H1 (cell line): ENCODE data around the gene TPPP. TPM values are rescaled to one million over a fixed set of nuclear protein-coding genes. Genes with fewer than 3 reads are reported as not detected.

Experiments
- CTCF ChIA-PET: fragments of 300-600 bp; sonication (Branson Sonifier 250); formaldehyde crosslinking; loops from one replicate; lab custom pipeline; 2021; ENCODE audit not compliant: partially characterized antibody; lab: Charles Lee
- POLR2A ChIA-PET: fragments of 300-600 bp; sonication (Branson Sonifier 250); formaldehyde crosslinking; loops from one replicate; lab custom pipeline; 2021; ENCODE audit warnings: inconsistent platforms; ENCODE audit not compliant: partially characterized antibody; lab: Charles Lee
- DNase-seq, 2 experiments: peaks; one replicate each; pipeline versions ENCODE4 v3.0.0 to v3.0.0-alpha.2; 2010 to 2022; ENCODE audit warnings: low spot score in 2 of 2, low read depth in 1 of 2, mixed read lengths in 1 of 2
- FAIRE-seq: peaks from 2 replicates; lab custom pipeline; 2011; peaks lifted over from hg19 to GRCh38; lab: Jason Lieb, UNC
- H2AFZ ChIP-seq: 2 replicates; pipeline ENCODE4 v1.8.1; 2012; ENCODE audit warnings: low read length, inconsistent platforms
- H2AK5ac ChIP-seq: 2 replicates; pipeline ENCODE4 v1.6.1; 2013; ENCODE audit warnings: low read depth, low read length
- H2BK120ac ChIP-seq: replicated peaks from 2 replicates; pipeline ENCODE3; 2013; ENCODE audit warnings: low read depth, low read length, inconsistent platforms
- H2BK12ac ChIP-seq: 2 replicates; pipeline ENCODE4 v1.6.1; 2013; ENCODE audit warnings: low read depth, low read length
- H2BK15ac ChIP-seq: 2 replicates; pipeline ENCODE4 v1.6.1; 2013; ENCODE audit warnings: low read length
- H2BK20ac ChIP-seq: 2 replicates; pipeline ENCODE4 v1.6.1; 2013; ENCODE audit warnings: low read length
- H2BK5ac ChIP-seq: 2 replicates; pipeline ENCODE4 v1.6.1; 2013; ENCODE audit warnings: low read depth, low read length
- H3K14ac ChIP-seq: 2 replicates; pipeline ENCODE4 v1.6.1; 2013; ENCODE audit warnings: inconsistent platforms; ENCODE audit not compliant: insufficient read length
- H3K18ac ChIP-seq: 2 replicates; pipeline ENCODE4 v1.6.1; 2013; ENCODE audit warnings: low read length; ENCODE audit errors: extremely low read depth
- H3K23ac ChIP-seq: 2 replicates; pipeline ENCODE4 v1.6.1; 2013; ENCODE audit warnings: inconsistent platforms; ENCODE audit not compliant: insufficient read length
- H3K23me2 ChIP-seq: 2 replicates; pipeline ENCODE4 v1.6.1; 2013; ENCODE audit warnings: low read depth, low read length
- H3K27ac ChIP-seq: 2 replicates; pipeline ENCODE4 v1.6.1; 2011; ENCODE audit warnings: low read depth, low read length, inconsistent platforms
- H3K27me3 ChIP-seq, 4 experiments: replicated peaks in 1 of 4; 1 replicate in 1 of 4; 2 replicates in 3 of 4; pipeline versions ENCODE4 v1.6.1 to v1.8.1; 2011 to 2013; ENCODE audit warnings: low read length in 3 of 4, mild to moderate bottlenecking in 3 of 4, inconsistent platforms in 2 of 4, mixed read lengths in 2 of 4, moderate library complexity in 1 of 4; ENCODE audit not compliant: control insufficient read depth in 3 of 4, insufficient read depth in 3 of 4; ENCODE audit errors: extremely low read depth in 1 of 4
- H3K36me3 ChIP-seq, 4 experiments: 2 replicates each; pipeline versions ENCODE4 v1.6.1 to v1.8.1; 2011 to 2013; ENCODE audit warnings: mild to moderate bottlenecking in 4 of 4, low read length in 3 of 4, moderate library complexity in 2 of 4, control low read depth in 1 of 4, inconsistent platforms in 1 of 4; ENCODE audit not compliant: insufficient read depth in 4 of 4, control insufficient read depth in 2 of 4
- H3K4ac ChIP-seq: replicated peaks from 2 replicates; pipeline ENCODE3; 2013; ENCODE audit warnings: low read length, low read depth, mixed read lengths, inconsistent platforms; ENCODE audit not compliant: insufficient read length
- H3K4me1 ChIP-seq, 4 experiments: replicated peaks in 1 of 4; 1 replicate in 1 of 4; 2 replicates in 3 of 4; pipeline versions ENCODE4 v1.6.1 to v1.8.1; 2011 to 2013; ENCODE audit warnings: low read length in 3 of 4, inconsistent platforms in 2 of 4, mixed read lengths in 1 of 4; ENCODE audit not compliant: insufficient read depth in 4 of 4, control insufficient read depth in 3 of 4
- H3K4me2 ChIP-seq, 2 experiments: 2 replicates each; pipeline versions ENCODE4 v1.6.1 to v1.8.1; 2011 to 2013; ENCODE audit warnings: low read depth in 2 of 2, low read length in 2 of 2, control low read depth in 1 of 2, inconsistent platforms in 1 of 2, mild to moderate bottlenecking in 1 of 2; ENCODE audit not compliant: insufficient read depth in 1 of 2
- H3K4me3 ChIP-seq, 4 experiments: fragments of 200-600, 300-600 bp in 1 of 4; sonication (generic), shearing (Covaris generic), sonication (Bioruptor Twin) in 1 of 4; 2 replicates each; pipeline versions ENCODE4 v1.5.1 to v1.8.1; 2011 to 2016; ENCODE audit warnings: low read length in 4 of 4, low read depth in 3 of 4, control low read depth in 2 of 4, inconsistent platforms in 2 of 4, mild to moderate bottlenecking in 2 of 4, mixed read lengths in 1 of 4, moderate library complexity in 1 of 4; ENCODE audit not compliant: insufficient read depth in 2 of 4; ENCODE audit errors: extremely low read depth in 1 of 4
- H3K56ac ChIP-seq: replicated peaks from 2 replicates; pipeline ENCODE3; 2013; ENCODE audit warnings: low read depth, mild to moderate bottlenecking, mixed read lengths, low read length, inconsistent platforms; ENCODE audit not compliant: insufficient read length
- H3K79me1 ChIP-seq: 2 replicates; pipeline ENCODE4 v1.6.1; 2013; ENCODE audit warnings: low read depth, low read length, control low read depth
- H3K79me2 ChIP-seq, 2 experiments: 2 replicates each; pipeline versions ENCODE4 v1.6.1 to v1.8.1; 2012 to 2013; ENCODE audit warnings: low read length in 2 of 2, mild to moderate bottlenecking in 2 of 2, inconsistent platforms in 1 of 2; ENCODE audit not compliant: insufficient read depth in 2 of 2, control insufficient read depth in 1 of 2
- H3K9ac ChIP-seq, 4 experiments: replicated peaks in 1 of 4; 1 replicate in 1 of 4; 2 replicates in 3 of 4; pipeline versions ENCODE4 v1.6.1 to v1.8.1; 2011 to 2013; ENCODE audit warnings: low read depth in 3 of 4, low read length in 3 of 4, control low read depth in 2 of 4, mild to moderate bottlenecking in 2 of 4, moderate library complexity in 2 of 4, inconsistent platforms in 1 of 4; ENCODE audit errors: extremely low read depth in 1 of 4
- H3K9me3 ChIP-seq, 2 experiments: 2 replicates each; pipeline versions ENCODE4 v1.6.1 to v1.8.1; 2012 to 2013; ENCODE audit warnings: mild to moderate bottlenecking in 2 of 2, moderate library complexity in 2 of 2, control low read depth in 1 of 2, inconsistent platforms in 1 of 2, low read depth in 1 of 2, low read length in 1 of 2, mixed read lengths in 1 of 2; ENCODE audit not compliant: insufficient read depth in 2 of 2
- H4K20me1 ChIP-seq, 2 experiments: replicated peaks in 1 of 2; 2 replicates each; pipeline versions ENCODE3 to v1.8.1; 2011 to 2013; ENCODE audit warnings: inconsistent platforms in 2 of 2, low read length in 2 of 2, mild to moderate bottlenecking in 1 of 2; ENCODE audit not compliant: insufficient read depth in 2 of 2, control insufficient read depth in 1 of 2
- H4K5ac ChIP-seq: 2 replicates; pipeline ENCODE4 v1.6.1; 2013; ENCODE audit warnings: low read length, low read depth, mixed read lengths, inconsistent platforms; ENCODE audit not compliant: insufficient read length
- H4K8ac ChIP-seq: 2 replicates; pipeline ENCODE4 v1.8.0; 2013; ENCODE audit warnings: mild to moderate bottlenecking, moderate library complexity, low read length, inconsistent platforms; ENCODE audit not compliant: insufficient read depth; ENCODE audit errors: extremely low read depth
- H4K91ac ChIP-seq: replicated peaks from 2 replicates; pipeline ENCODE3; 2013; ENCODE audit warnings: low read length, mixed read lengths, inconsistent platforms; ENCODE audit not compliant: insufficient read length
- CBX5 ChIP-seq: fragments of 300-800, 300-1000 bp; sonication (generic); IDR thresholded peaks from 2 replicates; pipeline ENCODE4 v1.7.1; 2016; ENCODE audit warnings: antibody characterized with exemption, low read length, low read depth
- CBX8 ChIP-seq: fragments of 300-800, 300-1000 bp; sonication (generic); IDR thresholded peaks from 2 replicates; pipeline ENCODE4 v1.7.1; 2016; ENCODE audit warnings: low read depth, low read length, borderline replicate concordance
- CHD2 ChIP-seq: IDR thresholded peaks from 2 replicates; pipeline ENCODE4 v1.6.1; 2012; ENCODE audit warnings: low read length, improper control_type of control experiment
- HDAC6 ChIP-seq: IDR thresholded peaks from one replicate; pipeline ENCODE4 v1.7.1; 2012; ENCODE audit warnings: low read depth, mild to moderate bottlenecking, inconsistent platforms, low read length, moderate library complexity
- JUND ChIP-seq: IDR thresholded peaks from 2 replicates; pipeline ENCODE4 v1.6.1; 2011; ENCODE audit warnings: mild to moderate bottlenecking, improper control_type of control experiment, low read length
- RAD21 ChIP-seq, 2 experiments: IDR thresholded peaks in 1 of 2; conservative IDR thresholded peaks in 1 of 2; 2 replicates each; pipeline ENCODE4 v1.6.1; 2011; ENCODE audit warnings: low read depth in 2 of 2, low read length in 2 of 2, improper control_type of control experiment in 1 of 2, inconsistent platforms in 1 of 2, mild to moderate bottlenecking in 1 of 2, moderate library complexity in 1 of 2
- SIN3A ChIP-seq, 2 experiments: IDR thresholded peaks in 1 of 2; conservative IDR thresholded peaks in 1 of 2; 2 replicates each; pipeline ENCODE4 v1.6.1; 2011 to 2012; ENCODE audit warnings: low read length in 2 of 2, improper control_type of control experiment in 1 of 2, low read depth in 1 of 2, mild to moderate bottlenecking in 1 of 2
- SUZ12 ChIP-seq: fragments of 200-600 bp; sonication (generic); IDR thresholded peaks from 2 replicates; pipeline ENCODE4 v1.6.1; 2012; ENCODE audit warnings: mild to moderate bottlenecking, inconsistent platforms, low read length, moderate library complexity, mixed read lengths
- TAF1 ChIP-seq: IDR thresholded peaks from 2 replicates; pipeline ENCODE4 v1.6.1; 2011; ENCODE audit warnings: mild to moderate bottlenecking, low read depth, low read length
- ZNF274 ChIP-seq: IDR thresholded peaks from 2 replicates; pipeline ENCODE4 v1.7.0; 2012; ENCODE audit warnings: low read length, borderline replicate concordance; ENCODE audit errors: extremely low read depth
- WGBS, 2 experiments: shearing (Covaris generic) in 1 of 2; methylation state at CpG; one replicate each; pipeline versions ENCODE4 v1.1.6 to v1.1.7; 2013 to 2015; ENCODE audit warnings: low lambda C conversion rate in 2 of 2, mixed read lengths in 2 of 2, inconsistent platforms in 1 of 2, low coverage in 1 of 2, missing lambda C conversion rate in 1 of 2; ENCODE audit not compliant: insufficient replicate concordance in 2 of 2, insufficient coverage in 1 of 2, insufficient read length in 1 of 2; ENCODE audit errors: extremely low coverage in 1 of 2, missing lambda C conversion rate in 1 of 2; 5-methylcytosine and 5-hydroxymethylcytosine counted together
- polyA plus RNA-seq, 7 experiments: library from polyadenylated mRNA; depleted of rRNA in 3 of 7; stranded (reverse) in 5 of 7; unstranded in 2 of 7; fragments of >200 nt in 5 of 7; fragments of 200-250 nt in 2 of 7; gene quantifications; 1 replicate in 5 of 7; 2 replicates in 1 of 7; 4 replicates in 1 of 7; pipeline versions ENCODE4 v1.2.1 to v1.2.3, GENCODE V29; 2011 to 2013; ENCODE audit warnings: missing spikeins in 2 of 7, mixed read lengths in 2 of 7
- total RNA-seq: library from RNA; stranded (reverse); fragmentation: NEBNext Ultra II Directional; extraction: Animal tissue kit (Norgen Biotek cat#: 25700); gene quantifications from 2 replicates; pipeline ENCODE4 v1.2.1, GENCODE V29; 2021
- TF ChIP-seq, protein P1 (sequence below): IDR thresholded peaks from 2 replicates; pipeline ENCODE4 v1.6.1; 2011; ENCODE audit warnings: low read depth, mild to moderate bottlenecking, low read length; ENCODE audit not compliant: insufficient read depth

TPPP gene
- total and polyA plus RNA-seq, 2 of the 8 experiments (the other 6 are each of a cell fraction or from before 2014, with no cell fraction given): 0.36 to 0.93 TPM

DNA sequence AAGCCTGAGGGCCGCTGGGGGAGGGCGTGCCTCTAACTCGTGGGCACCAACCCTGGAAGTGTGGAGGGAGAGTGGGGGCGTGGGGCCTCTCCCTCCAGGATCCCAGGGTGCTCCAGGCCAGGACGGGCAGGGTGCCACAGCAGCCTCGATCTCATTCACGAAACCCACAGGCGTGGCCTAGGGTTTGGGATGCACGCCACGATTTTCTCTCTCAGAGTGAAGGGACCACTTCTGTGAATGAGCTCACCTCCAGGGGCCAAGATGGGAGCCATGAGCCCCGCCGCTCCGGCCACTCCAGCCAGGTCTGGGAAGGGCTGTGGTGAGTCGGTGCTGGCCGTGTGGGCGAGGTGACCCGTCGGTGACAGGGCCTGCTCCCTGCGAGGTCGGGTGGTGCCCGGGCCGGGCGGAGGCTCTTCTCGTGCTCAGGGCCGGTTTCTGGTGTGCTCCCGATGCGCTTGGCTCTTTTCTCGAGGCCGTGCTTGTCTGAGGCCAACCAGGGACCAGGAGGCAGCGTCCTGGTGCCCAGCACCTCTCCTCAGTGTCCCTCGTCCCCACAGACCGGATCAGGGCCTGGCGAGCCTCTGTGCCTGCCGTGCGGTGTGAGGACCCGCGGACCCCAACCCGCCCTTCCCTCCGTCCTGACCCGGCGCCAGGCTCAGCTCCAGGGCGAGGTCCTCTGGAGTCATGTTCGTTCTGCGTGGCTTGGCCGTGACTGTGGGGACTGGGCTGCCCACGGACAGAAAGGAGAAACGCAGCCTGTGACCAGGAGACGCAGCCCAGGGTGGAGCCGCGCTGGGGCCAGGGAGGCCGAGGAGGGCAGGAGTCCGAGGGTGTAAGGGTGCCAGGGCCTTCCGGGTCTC lies 31.0 kb downstream of the TPPP start:
- no peak overlapping the region for H2AK5ac ChIP-seq
- H3K23me2 ChIP-seq: no peaks in the 10 kb centered on the region
- no peak overlapping the region for H3K9ac ChIP-seq
- no peak overlapping the region for H4K91ac ChIP-seq
- H2BK120ac ChIP-seq: no peak overlapping the region
- no peaks in the 10 kb centered on the region for H3K79me2 ChIP-seq
- FAIRE-seq (no peak), DNase-seq (no peak)
- ChIA-PET CTCF (no interaction called here), POLR2A (interaction anchor here (0.7 to 1.1 kb wide), 2 partner anchors 19 to 368 kb away, joined by 3 to 4 read pairs; no protein-coding TSS in a partner anchor)
- H4K8ac ChIP-seq: no peak overlapping the region; the same call in 1 of the 2 replicates
- H3K4me2 ChIP-seq: no peak overlapping the region
- H3K27ac ChIP-seq: no peak overlapping the region
- 93% methylated on average over 42 of the region's 53 CpGs; no CpG with 5 or more reads in 1 of the 2 experiments for WGBS, 2 experiments
- peaks cover 0 to 2% (median 0%) of the 10 kb centered on the region in 4 experiments; a peak in 1 of 7 replicates for H3K4me1 ChIP-seq
- H2BK15ac ChIP-seq: no peak overlapping the region
- H3K27me3 ChIP-seq: no peaks in the 10 kb centered on the region; a peak in 1 of 7 replicates
- H2BK12ac ChIP-seq: no peak overlapping the region
- peaks cover 3 to 48% (median 20%) of the 10 kb centered on the region in 4 experiments; a peak in 7 of 8 replicates for H3K36me3 ChIP-seq
- no peak overlapping the region for H2BK20ac ChIP-seq
- H4K5ac ChIP-seq: no peak overlapping the region
- TF ChIP-seq ZNF274: no peak
- no peak for TF ChIP-seq SIN3A (conservative IDR thresholded peaks at IDR 0.05 in 1 of 2, IDR thresholded peaks at IDR 0.05 in 1 of 2; ENCODE audit: low read depth in 1 of 2, low read length in 2 of 2)
- no peak for TF ChIP-seq JUND
- no peak for TF ChIP-seq CHD2
- TF ChIP-seq CBX5: no peak
- no peak for TF ChIP-seq SUZ12
- TF ChIP-seq CBX8: no peak
- TF ChIP-seq, protein P1, sequence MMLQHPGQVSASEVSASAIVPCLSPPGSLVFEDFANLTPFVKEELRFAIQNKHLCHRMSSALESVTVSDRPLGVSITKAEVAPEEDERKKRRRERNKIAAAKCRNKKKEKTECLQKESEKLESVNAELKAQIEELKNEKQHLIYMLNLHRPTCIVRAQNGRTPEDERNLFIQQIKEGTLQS: no peak
- no peak for TF ChIP-seq TAF1
- TF ChIP-seq HDAC6: no peak
- no peak for TF ChIP-seq RAD21 (IDR thresholded peaks at IDR 0.05 in 1 of 2, conservative IDR thresholded peaks at IDR 0.05 in 1 of 2; ENCODE audit: low read depth in 2 of 2, low read length in 2 of 2)
- no peaks in the 10 kb centered on the region for H3K9me3 ChIP-seq
- H3K14ac ChIP-seq: no peak overlapping the region
- peaks cover 6% of the 10 kb centered on the region for H3K79me1 ChIP-seq
- H3K4ac ChIP-seq: no peak overlapping the region
- no peak overlapping the region for H2AFZ ChIP-seq
- no peak overlapping the region for H3K4me3 ChIP-seq
- H4K20me1 ChIP-seq: peaks cover 2 to 16% of the 10 kb centered on the region in 2 experiments
- H3K23ac ChIP-seq: no peak overlapping the region
- no peak overlapping the region for H3K18ac ChIP-seq
- no peak overlapping the region for H3K56ac ChIP-seq
- no peak overlapping the region for H2BK5ac ChIP-seq
